ENCODE results near the gene SYT7.

SYT7 gene

DNA sequence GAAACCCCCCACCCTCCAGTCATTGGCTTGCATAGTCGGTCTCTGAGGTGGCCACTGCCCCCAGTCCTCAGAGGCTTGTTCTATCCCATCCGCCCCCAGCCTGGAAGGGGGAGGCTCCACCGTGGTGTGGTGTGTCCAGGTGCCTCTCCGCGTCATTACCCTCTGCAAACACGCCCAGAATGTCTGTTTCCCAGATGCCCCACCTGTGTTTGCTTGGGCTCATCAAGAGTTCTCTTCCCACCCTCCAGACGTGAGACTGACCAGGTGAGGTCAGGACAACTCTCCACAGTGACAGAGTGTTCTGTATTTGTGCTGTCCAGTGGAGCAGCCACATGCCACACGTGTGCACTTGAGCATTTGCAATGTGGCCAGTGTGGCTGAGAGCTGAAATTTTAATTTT, 47.5 kb downstream of the SYT7 start:
- Mint-ChIP-seq H3K27me3 (peaks cover 7% of the 10 kb centered on the region), H3K9me3 (no peaks in the 10 kb centered on the region), H3K4me1 (ENCODE audit: low read depth) (no peaks in the 10 kb centered on the region), H3K27ac (no peak overlapping the region), H3K36me3 (ENCODE audit: low read depth) (no peaks in the 10 kb centered on the region), H3K4me3 (no peak overlapping the region)

DNA sequence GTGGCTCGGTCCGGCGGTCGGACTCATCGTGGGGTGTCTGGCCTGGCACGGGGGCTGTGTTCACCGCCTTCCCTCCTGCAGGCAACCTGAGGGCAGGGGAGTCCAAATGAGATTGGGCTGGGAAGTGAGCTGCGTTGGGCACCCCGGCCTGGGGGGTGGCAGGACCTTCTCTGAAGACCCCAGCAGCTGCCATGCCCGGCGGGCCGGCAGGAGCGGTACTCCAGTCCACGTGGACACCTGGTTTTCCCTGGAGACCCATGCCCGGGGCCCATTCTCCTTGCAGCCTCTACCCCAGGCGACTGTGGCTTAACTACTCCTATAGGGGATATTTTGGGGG, 47.9 kb downstream of the SYT7 start:
- Mint-ChIP-seq H3K9me3 (no peaks in the 10 kb centered on the region), H3K4me1 (ENCODE audit: low read depth) (no peaks in the 10 kb centered on the region), H3K36me3 (ENCODE audit: low read depth) (no peaks in the 10 kb centered on the region), H3K27me3 (peaks cover 7% of the 10 kb centered on the region), H3K4me3 (no peak overlapping the region), H3K27ac (no peak overlapping the region)

DNA sequence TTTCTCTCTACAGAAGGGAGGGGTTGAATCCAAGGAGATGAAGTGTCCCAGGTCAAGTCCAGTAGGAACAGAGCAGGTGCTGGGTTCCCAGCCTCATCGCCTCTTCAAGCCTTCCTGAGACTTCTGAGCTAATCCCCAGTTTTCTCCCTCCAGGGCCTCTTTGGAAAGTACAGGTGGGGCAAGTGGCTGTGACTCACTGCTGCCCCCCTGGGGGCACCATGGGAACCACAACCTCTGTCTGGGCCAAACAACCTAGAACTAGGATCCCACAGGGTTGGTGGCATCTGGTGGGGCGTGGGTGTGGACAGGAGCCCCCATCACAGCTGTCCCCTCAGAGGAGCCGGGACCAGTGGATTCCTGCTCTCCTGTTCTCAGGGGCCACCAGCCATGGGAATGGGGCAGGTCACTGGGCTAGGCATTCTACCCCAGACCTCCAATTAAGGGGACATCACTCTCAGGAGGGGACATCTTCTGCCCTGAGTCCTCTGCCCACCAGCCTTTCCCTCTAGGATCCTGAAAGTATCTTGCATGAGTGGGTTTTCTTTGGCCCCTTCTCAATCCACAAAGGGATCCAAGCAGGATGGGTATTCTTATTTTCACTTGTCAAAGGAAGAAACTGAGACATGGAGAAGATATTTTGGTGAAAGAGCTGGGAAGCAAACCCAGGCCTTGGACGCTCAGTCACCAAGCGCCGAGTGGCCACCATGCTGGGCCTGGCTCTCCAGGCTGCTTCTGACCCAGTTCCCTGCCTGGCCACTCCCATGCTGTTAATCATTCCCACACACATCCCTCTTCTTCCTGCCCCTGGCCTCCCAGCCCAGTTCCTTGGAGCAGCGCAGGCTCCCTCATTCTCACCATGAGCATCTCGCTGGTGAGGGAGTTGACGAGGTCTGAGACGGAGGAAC, 48.5 kb downstream of the SYT7 start:
- no peaks in the 10 kb centered on the region for H3K36me3 Mint-ChIP-seq (ENCODE audit: low read depth)
- H3K9me3 Mint-ChIP-seq = no peaks in the 10 kb centered on the region
- no peak overlapping the region for H3K27ac Mint-ChIP-seq
- H3K4me1 Mint-ChIP-seq (ENCODE audit: low read depth) = no peaks in the 10 kb centered on the region
- H3K4me3 Mint-ChIP-seq = no peak overlapping the region
- peaks cover 7% of the 10 kb centered on the region for H3K27me3 Mint-ChIP-seq

DNA sequence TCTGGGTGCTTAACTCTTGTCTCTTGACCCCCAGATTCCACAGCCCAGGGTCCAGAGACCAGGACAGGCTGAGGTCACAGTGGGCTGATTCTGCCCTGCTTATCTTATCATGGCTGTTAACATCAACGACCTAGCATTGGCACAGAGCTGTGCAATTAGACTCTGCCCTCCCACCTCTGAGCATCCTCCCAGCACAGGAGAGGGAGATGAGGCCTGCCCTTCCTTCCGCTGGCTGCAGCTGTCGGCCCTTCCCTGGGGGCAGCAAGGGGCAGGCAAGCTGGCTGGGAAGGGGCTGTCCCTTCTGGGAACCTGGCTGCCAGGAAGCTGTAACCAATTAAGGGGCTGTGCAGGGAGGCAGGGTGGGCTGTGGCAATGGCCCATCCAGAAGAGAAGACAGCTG, 49.8 kb downstream of the SYT7 start:
- H3K9me3 Mint-ChIP-seq = no peaks in the 10 kb centered on the region
- H3K4me1 Mint-ChIP-seq (ENCODE audit: low read depth) = no peaks in the 10 kb centered on the region
- no peak overlapping the region for H3K27ac Mint-ChIP-seq
- H3K4me3 Mint-ChIP-seq = no peak overlapping the region
- H3K27me3 Mint-ChIP-seq = peaks cover 7% of the 10 kb centered on the region
- H3K36me3 Mint-ChIP-seq (ENCODE audit: low read depth) = no peaks in the 10 kb centered on the region

DNA sequence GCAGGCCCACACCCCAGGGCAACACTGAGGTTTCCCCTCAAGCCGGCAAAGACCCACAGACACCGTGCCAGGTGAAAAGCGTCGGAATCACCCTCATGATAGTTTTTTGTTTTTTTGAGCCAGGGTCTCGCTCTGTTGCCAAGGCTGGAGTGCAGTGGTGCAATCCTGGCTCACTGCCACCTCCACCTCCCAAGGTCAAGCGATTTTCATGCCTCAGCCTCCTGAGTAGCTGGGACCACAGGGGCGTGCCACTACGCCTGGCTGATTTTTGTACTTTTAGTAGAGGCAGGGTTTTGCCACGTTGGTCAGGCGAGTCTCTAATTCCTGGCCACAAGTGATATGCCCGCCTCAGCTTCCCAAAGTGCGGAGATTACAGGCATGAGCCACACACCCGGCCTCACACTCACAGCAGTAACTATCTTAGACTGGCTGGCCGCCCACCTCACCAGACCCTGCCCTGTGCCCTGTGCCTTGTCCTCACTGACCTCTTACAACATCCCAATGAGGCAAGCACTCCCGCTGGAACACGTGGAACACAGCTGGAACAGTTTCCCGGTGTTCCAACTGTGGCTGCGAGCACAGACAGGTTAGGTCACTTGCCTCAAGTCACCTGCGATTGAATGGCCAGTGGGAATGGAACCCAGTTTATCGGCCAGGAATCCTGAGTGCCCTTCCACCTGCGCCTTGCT, 51.2 kb downstream of the SYT7 start:
- peaks cover 7% of the 10 kb centered on the region for H3K27me3 Mint-ChIP-seq
- H3K9me3 Mint-ChIP-seq = no peaks in the 10 kb centered on the region
- H3K27ac Mint-ChIP-seq = no peak overlapping the region
- no peak overlapping the region for H3K4me3 Mint-ChIP-seq
- H3K4me1 Mint-ChIP-seq (ENCODE audit: low read depth) = no peaks in the 10 kb centered on the region
- no peaks in the 10 kb centered on the region for H3K36me3 Mint-ChIP-seq (ENCODE audit: low read depth)

DNA sequence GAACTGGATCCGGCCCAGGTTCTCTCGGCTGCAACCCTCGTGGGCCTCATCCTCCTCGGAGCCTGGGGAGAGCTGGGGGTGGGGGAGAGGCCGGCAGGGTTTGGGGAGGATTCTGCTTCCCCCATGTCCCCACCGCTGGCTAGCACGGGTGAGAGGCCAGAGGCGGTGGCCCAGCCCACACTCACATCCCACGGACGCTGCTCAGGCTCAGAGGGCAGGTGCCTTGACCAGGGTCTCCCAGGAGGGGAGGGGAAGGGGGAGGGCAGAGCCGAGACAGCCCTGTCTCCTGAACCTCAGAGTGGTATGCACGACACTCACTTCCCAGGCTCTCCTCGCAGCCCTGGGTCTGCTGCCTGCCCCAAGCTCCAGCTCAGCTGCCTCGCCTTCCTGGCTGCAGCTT, 52.8 kb downstream of the SYT7 start:
- no peaks in the 10 kb centered on the region for H3K36me3 Mint-ChIP-seq (ENCODE audit: low read depth)
- no peak overlapping the region for H3K4me3 Mint-ChIP-seq
- no peaks in the 10 kb centered on the region for H3K4me1 Mint-ChIP-seq (ENCODE audit: low read depth)
- no peaks in the 10 kb centered on the region for H3K9me3 Mint-ChIP-seq
- no peak overlapping the region for H3K27ac Mint-ChIP-seq
- H3K27me3 Mint-ChIP-seq = peaks cover 6% of the 10 kb centered on the region

DNA sequence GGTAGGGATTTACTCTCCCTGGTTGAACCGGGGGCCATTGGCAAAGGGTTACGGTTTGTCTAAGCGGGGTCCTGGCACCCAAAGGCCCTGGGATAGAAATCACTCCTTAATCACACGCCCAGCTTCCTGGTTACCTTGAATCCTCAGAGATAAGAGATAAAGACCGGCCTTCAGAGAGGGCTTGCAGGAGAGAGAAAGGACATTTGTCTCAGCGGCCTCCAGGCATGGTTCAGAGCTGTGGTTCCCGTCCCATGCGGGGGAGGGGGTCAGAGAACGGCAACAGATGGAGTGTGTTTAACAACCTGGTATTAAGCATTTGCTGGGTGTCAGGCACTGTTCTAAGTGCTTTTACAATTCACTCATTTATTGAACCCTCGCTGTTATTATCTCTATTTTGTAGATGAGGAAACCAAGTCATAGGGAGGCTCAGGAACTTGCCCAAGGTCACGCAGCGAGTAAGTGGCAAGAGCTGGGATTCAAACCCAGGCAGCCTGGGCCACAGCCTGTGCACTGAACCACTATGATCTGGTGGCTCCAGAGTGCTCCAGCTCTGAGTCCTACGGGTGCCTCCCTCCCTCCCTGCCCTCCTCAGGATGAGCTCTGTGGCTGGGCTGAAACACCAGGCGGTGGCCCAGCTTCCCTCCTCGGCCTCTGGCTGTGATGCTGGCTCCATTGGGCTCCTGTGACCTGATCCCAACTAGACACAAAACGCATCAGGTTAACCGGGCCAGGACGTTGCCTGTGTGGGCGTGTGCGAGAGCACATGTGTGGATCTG, 53.7 kb downstream of the SYT7 start:
- Mint-ChIP-seq H3K27ac (no peak overlapping the region), H3K4me3 (no peak overlapping the region), H3K36me3 (ENCODE audit: low read depth) (no peaks in the 10 kb centered on the region), H3K9me3 (no peaks in the 10 kb centered on the region), H3K4me1 (ENCODE audit: low read depth) (no peaks in the 10 kb centered on the region), H3K27me3 (peaks cover 6% of the 10 kb centered on the region)

DNA sequence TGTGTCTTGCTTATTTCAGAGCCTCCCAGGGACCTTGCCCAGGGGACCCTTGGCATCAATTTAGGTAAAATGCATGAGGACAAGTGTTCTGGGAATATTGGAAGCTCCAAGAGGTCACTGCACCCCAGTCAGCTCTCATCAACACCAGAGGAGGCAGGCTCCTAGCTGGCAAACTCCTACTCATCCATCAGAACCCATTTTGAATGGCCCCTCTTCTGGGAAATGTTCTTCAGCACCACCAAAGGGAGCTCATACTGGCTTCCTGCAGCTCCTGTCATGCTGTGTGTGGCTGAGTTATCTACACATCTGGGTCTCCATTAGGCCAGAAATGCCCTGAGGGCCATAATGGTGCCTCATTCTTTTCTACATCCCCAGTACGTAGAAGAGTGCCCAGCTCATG, 54.6 kb downstream of the SYT7 start:
- Mint-ChIP-seq H3K36me3 (ENCODE audit: low read depth) (no peaks in the 10 kb centered on the region), H3K9me3 (no peaks in the 10 kb centered on the region), H3K27me3 (peaks cover 6% of the 10 kb centered on the region), H3K4me1 (ENCODE audit: low read depth) (no peaks in the 10 kb centered on the region), H3K4me3 (no peak overlapping the region), H3K27ac (no peak overlapping the region)

DNA sequence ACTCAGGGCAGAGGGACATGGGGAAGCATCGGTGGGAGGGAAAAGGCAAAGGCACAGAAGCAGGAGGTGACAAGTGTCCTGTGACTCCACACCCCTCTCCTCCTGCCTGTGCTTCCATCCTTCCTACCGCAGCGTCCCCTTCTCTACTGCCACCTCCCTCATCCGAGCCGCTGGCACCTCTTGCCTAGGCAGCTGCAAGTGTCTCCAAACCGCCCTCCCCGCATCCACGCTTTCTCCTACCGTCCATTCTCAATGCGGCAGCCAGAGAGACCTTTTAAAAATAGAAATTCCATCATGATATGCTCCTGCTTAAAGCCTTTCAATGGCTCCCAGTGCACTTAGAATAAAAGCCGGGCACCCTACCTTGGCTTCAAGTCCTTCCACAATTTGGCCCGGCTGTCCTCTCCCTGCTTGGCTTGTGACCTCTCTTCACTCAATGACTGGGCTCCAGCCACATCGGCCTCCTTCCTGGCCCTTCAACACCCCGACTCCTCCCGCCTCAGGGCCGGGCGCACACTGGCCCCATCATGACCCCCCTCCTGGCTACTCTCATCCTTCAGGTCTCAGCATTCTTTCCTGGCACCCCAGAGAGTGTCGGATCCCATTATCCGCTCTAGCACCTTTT, 55.8 kb downstream of the SYT7 start:
- Mint-ChIP-seq H3K27ac (no peak overlapping the region), H3K9me3 (no peaks in the 10 kb centered on the region), H3K27me3 (peaks cover 6% of the 10 kb centered on the region), H3K36me3 (ENCODE audit: low read depth) (no peaks in the 10 kb centered on the region), H3K4me3 (no peak overlapping the region), H3K4me1 (ENCODE audit: low read depth) (no peaks in the 10 kb centered on the region)

DNA sequence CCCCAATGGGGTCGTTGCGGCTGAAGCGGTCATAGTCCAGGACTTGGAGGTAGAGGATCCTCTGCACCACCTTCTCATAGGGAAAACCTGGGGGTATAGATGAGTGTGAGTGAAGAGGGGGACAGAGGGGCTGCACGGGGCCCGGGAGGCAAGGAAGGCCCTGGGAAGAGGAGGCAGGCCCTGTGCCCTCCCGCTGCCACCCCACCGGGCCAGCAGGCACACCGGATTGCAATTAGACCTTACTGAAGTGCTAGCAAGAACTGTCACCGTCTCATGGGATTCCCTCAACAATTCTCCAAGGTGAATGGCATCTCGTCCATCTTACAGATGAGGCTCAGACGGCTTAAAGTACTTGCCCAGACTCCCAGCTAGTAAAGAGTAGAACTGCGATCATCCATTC, 56.4 kb downstream of the SYT7 start:
- no peaks in the 10 kb centered on the region for H3K4me1 Mint-ChIP-seq (ENCODE audit: low read depth)
- H3K36me3 Mint-ChIP-seq (ENCODE audit: low read depth) = no peaks in the 10 kb centered on the region
- H3K27ac Mint-ChIP-seq = no peak overlapping the region
- H3K9me3 Mint-ChIP-seq = no peaks in the 10 kb centered on the region
- peaks cover 5% of the 10 kb centered on the region for H3K27me3 Mint-ChIP-seq
- no peak overlapping the region for H3K4me3 Mint-ChIP-seq

DNA sequence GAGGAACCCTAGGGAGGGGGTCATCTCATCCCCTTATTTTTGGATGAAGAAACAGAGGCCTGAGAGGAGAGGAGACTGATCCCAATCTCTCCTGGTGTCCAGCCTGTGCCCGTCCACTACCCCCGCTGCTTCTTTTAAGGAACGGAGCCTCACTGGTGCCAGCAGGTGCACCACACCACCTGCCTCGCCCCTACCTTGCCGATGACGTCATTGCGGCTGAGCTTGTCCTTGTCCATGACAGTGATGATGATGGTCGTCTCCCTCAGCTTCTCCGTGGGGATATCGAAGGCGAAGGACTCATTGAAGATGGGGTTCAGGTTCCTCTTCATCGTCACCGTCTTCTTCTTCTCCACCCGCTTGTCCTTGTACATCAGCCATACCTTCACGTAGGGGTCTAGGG, 58.0 kb downstream of the SYT7 start:
- H3K36me3 Mint-ChIP-seq (ENCODE audit: low read depth) = no peaks in the 10 kb centered on the region
- no peaks in the 10 kb centered on the region for H3K9me3 Mint-ChIP-seq
- no peak overlapping the region for H3K27ac Mint-ChIP-seq
- H3K4me3 Mint-ChIP-seq = no peak overlapping the region
- no peaks in the 10 kb centered on the region for H3K4me1 Mint-ChIP-seq (ENCODE audit: low read depth)
- peaks cover 3% of the 10 kb centered on the region for H3K27me3 Mint-ChIP-seq

DNA sequence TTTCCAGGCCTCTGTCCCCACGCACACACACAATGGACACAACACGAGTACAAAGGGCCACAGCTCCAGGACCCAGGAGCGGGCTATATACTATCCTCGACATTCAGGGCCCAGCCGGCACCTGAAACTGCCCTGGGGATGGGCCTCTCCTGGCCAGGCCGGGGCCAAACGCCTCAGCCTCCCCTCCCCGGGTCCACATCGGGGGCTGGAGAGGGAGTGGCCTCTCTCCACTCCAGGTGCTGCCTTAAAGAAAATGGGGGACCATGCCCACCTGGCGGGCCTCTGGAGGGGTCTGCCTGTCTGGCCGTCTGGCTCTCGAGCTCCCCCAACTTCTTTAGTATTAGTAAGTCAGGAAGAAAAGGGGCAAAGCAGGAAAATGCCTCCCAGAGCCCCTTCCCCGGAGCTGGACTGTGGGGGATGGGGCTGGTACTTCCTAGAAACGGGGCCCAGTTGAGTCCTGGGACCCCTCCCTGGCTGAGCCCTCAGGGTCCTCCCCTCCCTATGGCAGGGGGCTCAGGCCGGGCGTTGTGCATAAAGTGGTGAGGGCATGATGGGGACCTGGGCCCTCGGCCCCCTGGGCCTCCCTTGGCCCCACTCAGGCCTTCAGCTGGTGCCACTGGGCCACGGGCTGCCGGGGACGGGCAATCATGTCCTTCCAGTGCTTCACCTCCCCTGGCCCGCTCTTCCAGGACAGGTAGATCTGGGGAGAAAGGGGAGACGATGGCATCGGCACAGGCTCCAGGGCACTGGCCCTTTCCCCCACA, 62.7 kb downstream of the SYT7 start:
- Mint-ChIP-seq H3K27ac (no peak overlapping the region), H3K36me3 (ENCODE audit: low read depth) (no peaks in the 10 kb centered on the region), H3K4me3 (no peak overlapping the region), H3K4me1 (ENCODE audit: low read depth) (peaks cover 7% of the 10 kb centered on the region), H3K27me3 (peaks cover 10% of the 10 kb centered on the region), H3K9me3 (no peaks in the 10 kb centered on the region)

DNA sequence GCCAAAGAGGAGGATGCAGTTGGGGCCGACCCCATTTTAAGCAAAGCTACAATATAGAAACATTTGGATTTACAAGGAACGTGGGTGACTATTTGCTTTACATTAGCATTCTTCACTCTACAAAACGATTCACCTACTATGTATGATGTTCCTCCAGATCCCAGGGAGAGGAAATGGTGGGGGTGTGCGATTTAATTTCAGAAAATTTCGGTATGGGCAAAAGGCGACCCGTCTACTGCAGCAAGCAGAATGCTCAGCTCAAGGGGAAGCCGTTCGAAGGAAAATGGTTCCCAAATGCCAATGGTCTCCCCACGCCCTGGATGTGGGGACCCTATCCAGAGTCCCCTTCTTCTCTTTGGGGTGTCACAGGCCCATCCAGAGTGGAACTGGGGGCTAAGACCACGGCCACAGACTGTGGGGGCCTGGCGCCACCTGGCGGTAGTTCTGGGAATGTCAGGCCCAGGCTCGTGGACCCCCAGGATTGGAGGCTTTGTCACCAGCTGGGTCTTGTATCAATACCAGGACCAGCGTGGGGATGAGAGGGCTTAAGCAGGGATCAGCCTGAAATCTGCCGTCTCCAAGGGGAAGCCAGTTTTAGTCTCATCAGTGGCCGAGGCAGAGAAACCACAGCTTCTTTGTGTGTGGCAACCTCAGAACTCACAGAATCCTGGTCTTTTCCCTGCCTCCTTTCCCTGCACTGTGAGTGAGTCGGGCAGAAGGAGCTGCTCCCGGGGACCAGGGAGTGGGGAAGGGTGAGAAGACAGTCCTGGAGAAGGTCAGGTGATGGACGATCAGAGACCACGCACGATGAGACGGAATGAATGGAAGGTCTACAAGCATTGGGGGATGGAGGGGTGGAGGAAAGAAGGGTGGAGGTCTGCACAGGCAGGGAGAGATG, 64.0 kb downstream of the SYT7 start:
- Mint-ChIP-seq H3K27ac (no peak overlapping the region), H3K9me3 (no peaks in the 10 kb centered on the region), H3K27me3 (peaks cover 16% of the 10 kb centered on the region), H3K4me3 (peak overlapping the region; percentile 47), H3K36me3 (ENCODE audit: low read depth) (no peaks in the 10 kb centered on the region), H3K4me1 (ENCODE audit: low read depth) (peaks cover 7% of the 10 kb centered on the region)

Data from stimulated activated naive CD8-positive, alpha-beta T cell treated with anti-CD3 and anti-CD28 coated beads, Interleukin-15, Interleukin-2, amounts not matched to agents 100 ng/mL and 50 ng/mL, for 24 hours (primary cell).